HG02610 (cell line): ENCODE data around the gene COPB2.
"Not testable (repeated sequence)": the region's sequence is repeated elsewhere in the genome, so short reads cannot be mapped to it uniquely, and the experiment has no call there.

Experiments
- ATAC-seq: cut with Tn5 transposase; IDR thresholded peaks from one replicate; pipeline ENCODE4 v1.9.1; 2021; ENCODE audit warnings: mild to moderate bottlenecking, moderate library complexity; ENCODE audit not compliant: unreplicated experiment

The COPB2 gene

GRCh38 chr3:139389552-139390368 lies at the start of gene COPB2:
TSS of gene COPB2 (minus strand) at chr3:139389647. CDS start at chr3:139389550, 97 bp downstream.
- ATAC-seq: peak; percentile 99

GRCh38 chr3:139434764-139435307 lies 45.4 kb upstream of the COPB2 start:
- no peak for ATAC-seq

- no peak for ATAC-seq
These were observed 44.8 kb upstream of the COPB2 start for GRCh38 chr3:139434228-139434627.

- ATAC-seq: no peak
These were observed 43.6 kb upstream of the COPB2 start for GRCh38 chr3:139433089-139433488.

- ATAC-seq: peak; percentile 55
These were observed 41.0 kb upstream of the COPB2 start for GRCh38 chr3:139430493-139430892.

GRCh38 chr3:139427283-139428060 lies 38.0 kb upstream of the COPB2 start:
- ATAC-seq: no peak

GRCh38 chr3:139425745-139426400 lies 36.4 kb upstream of the COPB2 start:
- ATAC-seq: no peak

- no peak for ATAC-seq
These were observed 33.8 kb upstream of the COPB2 start for GRCh38 chr3:139423232-139423631.

GRCh38 chr3:139421460-139421859 lies 32.0 kb upstream of the COPB2 start:
- ATAC-seq: no peak

- no peak for ATAC-seq
These were observed 31.6 kb upstream of the COPB2 start for GRCh38 chr3:139421040-139421439.

GRCh38 chr3:139418144-139418543 lies 28.7 kb upstream of the COPB2 start:
- no peak for ATAC-seq

- no peak for ATAC-seq
These were observed 26.8 kb upstream of the COPB2 start for GRCh38 chr3:139416275-139416674.

GRCh38 chr3:139414608-139415224 lies 25.3 kb upstream of the COPB2 start:
- no peak for ATAC-seq

- not testable (repeated sequence) for ATAC-seq
These were observed 23.4 kb upstream of the COPB2 start for GRCh38 chr3:139412891-139413290.

GRCh38 chr3:139401155-139401554 lies 11.7 kb upstream of the COPB2 start:
- not testable (repeated sequence) for ATAC-seq

GRCh38 chr3:139396707-139397106 lies 7.3 kb upstream of the COPB2 start:
- ATAC-seq: no peak

- no peak for ATAC-seq
These were observed 4.7 kb upstream of the COPB2 start for GRCh38 chr3:139394116-139394515.

GRCh38 chr3:139388821-139389551 lies 461 bp downstream of the COPB2 start:
- peak; percentile 23 for ATAC-seq

- no peak for ATAC-seq
These were observed 1.4 kb downstream of the COPB2 start for GRCh38 chr3:139388077-139388476.

- ATAC-seq: not testable (repeated sequence)
These were observed 7.2 kb downstream of the COPB2 start for GRCh38 chr3:139382291-139382690.
